HEK293 (cell line): ENCODE measurements around the gene FOXJ2.

ENCODE experiments used
- CTCF ChIP-seq: fragments of 450-650 bp; formaldehyde crosslinking; IDR thresholded peaks from 2 replicates; pipeline ENCODE4 v1.5.1; 2016; ENCODE audit warnings: missing biosample characterization, missing genetic modification characterization
- OVOL3 ChIP-seq: fragments of 450-650 bp; formaldehyde crosslinking; IDR thresholded peaks from 2 replicates; pipeline ENCODE4 v1.5.1; 2016; ENCODE audit warnings: missing biosample characterization, missing genetic modification characterization
- YY2 ChIP-seq: fragments of 450-650 bp; formaldehyde crosslinking; IDR thresholded peaks from 2 replicates; pipeline ENCODE4 v1.5.1; 2016; ENCODE audit warnings: missing biosample characterization, missing genetic modification characterization
- ZNF211 ChIP-seq: fragments of 450-650 bp; formaldehyde crosslinking; IDR thresholded peaks from 2 replicates; pipeline ENCODE4 v1.5.1; 2016; ENCODE audit warnings: low read depth, missing biosample characterization, missing genetic modification characterization
- ZNF354C ChIP-seq: fragments of 450-650 bp; formaldehyde crosslinking; IDR thresholded peaks from 2 replicates; pipeline ENCODE4 v1.5.1; 2016; ENCODE audit warnings: missing biosample characterization, missing genetic modification characterization, low read depth, borderline replicate concordance
- ZNF571 ChIP-seq: fragments of 450-650 bp; formaldehyde crosslinking; IDR thresholded peaks from 2 replicates; pipeline ENCODE4 v1.5.0; 2017; ENCODE audit warnings: missing biosample characterization, missing genetic modification characterization
- ZNF768 ChIP-seq: fragments of 450-650 bp; formaldehyde crosslinking; IDR thresholded peaks from 2 replicates; pipeline ENCODE4 v1.5.1; 2018; ENCODE audit warnings: missing biosample characterization, mild to moderate bottlenecking, missing genetic modification characterization

GRCh38 chr12:8080120-8080519 lies 47.6 kb downstream of the FOXJ2 start:
- TF ChIP-seq ZNF211 (no peak), CTCF (tag by site-specific recombination) (no peak), ZNF354C (no peak), YY2 (no peak), OVOL3 (tag by site-specific recombination) (no peak), ZNF571 (tag by site-specific recombination) (no peak), ZNF768 (tag by site-specific recombination) (no peak)
